NCI-H2196 treated with DMSO at 0.1 percent for 48 hours (cell line): ENCODE results near the gene TGM2.

Experiments used
- DNase-seq: peaks from one replicate; lab custom pipeline; 2025; ENCODE audit not compliant: unreplicated experiment; lab: John Stamatoyannopoulos, UW

The TGM2 gene

DNA sequence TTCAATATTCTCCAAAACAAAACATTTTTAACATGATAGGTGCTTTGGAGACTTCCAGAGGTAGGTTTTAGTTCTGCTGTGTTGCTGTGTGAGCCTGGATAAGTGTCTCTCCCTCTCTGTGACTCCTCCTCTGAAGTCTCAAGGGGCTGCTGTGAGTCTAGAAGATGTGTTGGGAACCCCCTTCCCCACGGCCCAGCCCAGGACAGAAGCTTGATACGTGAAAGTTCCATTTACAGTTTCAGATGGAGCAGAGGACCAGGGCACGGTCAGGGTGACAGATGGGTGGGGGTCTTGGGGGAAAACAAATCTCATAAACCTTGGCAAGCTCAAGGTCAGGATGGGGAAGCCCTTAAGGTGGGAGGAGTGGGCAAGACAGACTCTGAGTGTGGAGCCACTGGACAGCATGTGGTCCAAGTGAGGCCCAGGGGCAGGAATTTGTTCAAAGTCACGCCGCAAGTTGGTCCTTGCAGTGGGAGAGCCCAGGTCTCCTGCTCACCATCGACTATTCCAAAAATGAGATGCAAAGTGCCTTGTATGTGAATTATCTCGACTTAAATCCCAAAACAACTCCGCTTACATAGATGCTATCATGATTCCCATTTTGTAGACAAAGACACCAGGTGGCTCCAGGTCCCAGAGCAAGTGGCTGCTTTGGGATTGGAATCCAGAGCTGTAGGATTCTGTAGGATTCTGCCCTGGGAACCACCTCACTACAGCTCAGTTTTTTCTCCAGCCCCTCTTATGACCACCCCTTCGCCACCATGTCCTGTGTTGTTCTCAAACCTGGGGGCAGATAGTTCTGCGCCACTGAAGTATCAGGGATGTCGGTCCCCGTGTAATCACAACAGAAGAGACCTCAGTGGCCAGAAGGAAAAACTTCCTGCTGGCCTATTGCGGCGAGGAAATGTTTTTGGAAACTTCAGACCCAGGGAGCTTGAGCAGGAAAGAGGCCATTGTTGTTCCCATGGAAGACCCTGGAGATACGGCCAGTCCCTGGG lies 1.9 kb downstream of the TGM2 start:
- DNase-seq = no peak

DNA sequence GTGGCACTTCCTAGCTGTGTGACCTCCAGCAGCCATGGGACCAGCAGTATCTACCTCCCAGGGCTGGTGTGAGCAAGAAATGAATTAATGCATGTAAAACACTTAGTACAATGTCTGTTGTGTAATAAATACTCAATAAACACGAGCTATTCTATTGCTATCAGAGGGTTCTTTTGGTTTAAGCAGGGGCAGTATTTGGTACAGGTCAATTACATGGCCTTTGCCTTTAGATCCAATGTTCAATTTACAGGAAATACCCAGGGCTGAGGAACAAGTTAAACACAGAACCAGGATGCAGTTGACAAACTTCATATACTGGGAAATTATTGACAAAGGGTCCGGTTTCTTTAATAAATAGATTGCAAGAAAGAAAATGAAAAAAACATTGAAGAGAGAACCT lies 2.9 kb downstream of the TGM2 start:
- DNase-seq = no peak

DNA sequence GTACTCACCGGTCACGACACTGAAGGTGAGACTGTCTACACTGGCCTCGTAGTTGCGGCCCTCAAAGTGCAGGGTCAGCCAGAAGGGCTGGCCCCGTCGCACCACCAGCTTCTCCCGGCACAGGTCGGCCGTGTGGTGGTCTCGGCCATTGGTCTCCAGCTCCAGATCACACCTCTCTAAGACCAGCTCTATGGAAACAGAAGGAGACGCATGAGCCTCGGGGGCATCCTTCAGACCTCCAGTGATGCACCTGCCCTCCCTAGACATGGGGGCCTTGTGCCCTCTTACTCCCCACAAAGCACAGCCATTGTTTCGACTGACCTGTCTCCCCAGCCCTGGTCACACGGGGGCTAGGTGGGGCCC lies 3.7 kb downstream of the TGM2 start:
- DNase-seq = no peak

DNA sequence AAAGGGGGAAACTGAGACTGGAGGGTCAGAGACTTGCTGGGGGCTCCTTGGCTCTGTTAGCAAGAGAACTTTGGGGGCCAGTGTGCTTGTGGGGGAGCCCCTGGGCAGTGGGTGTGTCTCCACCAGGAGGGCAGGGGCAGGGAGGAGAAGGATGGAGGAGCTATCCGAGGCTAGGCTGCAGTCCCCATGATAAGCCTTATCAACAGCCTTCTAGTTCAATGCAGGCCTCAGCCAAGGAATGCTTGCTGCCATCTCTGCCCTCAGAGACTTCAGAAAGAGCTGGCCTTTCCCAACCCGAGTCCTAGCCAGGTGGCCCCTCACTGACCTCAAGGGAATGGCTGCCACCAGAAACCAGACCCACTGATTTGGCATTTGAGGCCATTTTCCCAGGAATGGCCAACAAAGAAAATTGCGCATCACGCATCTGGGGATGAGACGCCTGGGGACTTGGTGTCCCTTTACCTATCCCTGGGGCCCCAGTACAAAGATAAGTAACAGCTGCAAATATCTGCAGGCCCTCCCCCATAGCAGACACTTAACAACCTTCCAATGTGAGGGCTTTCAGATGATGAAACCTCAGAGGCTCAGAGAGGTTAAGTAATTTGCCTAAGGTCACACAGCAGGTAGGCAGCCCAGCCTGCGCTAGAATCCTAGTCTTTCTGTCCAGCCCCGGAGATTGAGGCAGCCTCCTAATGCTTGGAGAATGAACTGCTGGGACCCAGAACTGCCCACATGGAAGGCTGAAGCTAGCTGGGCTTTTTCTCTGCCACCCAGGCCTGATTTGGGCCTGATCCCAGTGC lies 4.9 kb downstream of the TGM2 start:
- DNase-seq = no peak

DNA sequence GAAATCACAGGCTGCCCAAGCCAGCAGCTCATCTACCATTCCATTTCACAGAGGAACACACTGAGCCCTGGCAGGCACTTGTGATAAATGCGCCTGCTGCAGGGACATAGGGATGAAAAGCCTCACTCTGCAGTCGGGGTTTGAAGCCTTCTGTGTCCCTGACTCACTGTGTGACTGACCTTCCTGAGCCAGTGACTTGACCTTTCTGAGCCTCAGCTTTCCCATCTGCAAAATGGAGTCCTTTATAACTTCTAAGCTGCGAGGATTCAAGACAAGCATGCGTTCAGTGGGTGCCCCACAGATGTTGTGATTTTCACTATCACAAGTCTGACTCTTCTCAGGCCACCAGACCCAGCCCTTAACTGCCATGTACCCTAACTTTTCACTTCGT lies 5.5 kb downstream of the TGM2 start:
- no peak for DNase-seq

DNA sequence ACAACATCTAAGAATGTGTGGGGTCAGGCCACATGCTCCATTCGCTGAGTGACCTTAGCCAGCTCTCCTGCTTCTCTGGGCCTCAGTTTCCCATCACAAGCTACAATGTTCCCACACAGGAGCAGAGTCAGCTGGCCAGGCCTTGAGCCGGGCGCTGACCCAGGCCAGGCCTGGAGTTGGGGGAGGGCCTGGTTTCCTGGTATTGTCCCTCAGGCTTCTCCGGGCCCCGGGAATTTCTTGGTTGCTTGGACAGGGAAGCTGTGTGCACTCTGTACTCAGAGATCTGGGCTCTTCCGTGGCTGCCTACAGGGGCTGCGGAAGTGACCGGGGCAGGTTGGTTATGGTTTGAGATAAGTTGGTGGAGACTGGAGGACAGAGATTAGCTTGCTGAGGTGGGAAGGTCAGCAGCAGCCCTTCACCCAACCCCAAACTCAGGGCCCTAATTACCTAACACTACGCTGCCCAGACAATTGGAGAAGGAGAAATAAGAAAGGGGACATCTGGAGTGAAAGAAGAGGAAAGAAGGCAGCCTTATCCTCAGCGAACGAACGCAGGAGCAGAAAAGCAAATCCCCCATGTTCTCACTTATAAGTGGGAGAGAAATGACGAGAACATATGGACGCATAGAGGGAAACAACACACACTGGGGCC lies 6.2 kb downstream of the TGM2 start:
- DNase-seq = no peak

DNA sequence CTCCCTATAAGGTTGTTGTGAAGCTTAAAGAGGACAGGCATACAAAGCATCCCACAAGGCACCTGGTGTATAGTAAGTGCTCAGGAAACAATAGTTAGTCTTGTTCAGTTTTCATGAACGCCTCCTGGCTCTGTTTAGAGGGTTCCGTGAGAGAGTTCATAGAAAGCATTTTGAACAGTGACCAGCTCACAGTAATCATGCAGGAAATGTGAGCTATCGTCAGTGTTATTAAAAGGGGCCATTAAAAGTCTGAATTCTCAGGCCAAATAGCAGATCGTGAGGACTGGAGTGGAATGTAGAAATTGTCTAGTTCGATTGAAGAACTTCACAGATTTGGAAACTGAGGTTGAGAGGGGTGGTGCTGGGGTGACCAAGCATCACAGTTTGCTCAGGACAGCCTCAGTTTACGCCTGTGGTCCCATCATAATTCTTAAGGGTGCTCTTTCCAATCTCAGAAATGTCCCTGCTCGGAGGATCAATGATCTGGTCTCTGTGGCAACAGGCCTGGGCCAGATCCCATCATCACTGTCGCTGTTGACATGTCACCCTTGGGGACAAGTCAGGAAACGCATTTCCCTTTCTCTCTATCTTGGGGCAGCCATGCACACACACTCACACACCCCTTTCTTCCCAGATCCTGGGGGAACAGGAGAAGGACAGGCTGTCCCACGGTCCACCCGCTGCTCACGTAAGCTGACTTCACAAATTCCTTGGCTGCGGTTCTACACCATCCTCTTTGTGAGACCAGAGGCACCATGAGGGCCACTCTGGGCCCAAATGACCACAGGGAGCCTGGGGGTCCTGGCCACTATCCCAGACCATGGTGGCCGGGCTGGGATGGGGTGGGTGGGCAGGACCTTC lies 7.2 kb downstream of the TGM2 start:
- no peak for DNase-seq

DNA sequence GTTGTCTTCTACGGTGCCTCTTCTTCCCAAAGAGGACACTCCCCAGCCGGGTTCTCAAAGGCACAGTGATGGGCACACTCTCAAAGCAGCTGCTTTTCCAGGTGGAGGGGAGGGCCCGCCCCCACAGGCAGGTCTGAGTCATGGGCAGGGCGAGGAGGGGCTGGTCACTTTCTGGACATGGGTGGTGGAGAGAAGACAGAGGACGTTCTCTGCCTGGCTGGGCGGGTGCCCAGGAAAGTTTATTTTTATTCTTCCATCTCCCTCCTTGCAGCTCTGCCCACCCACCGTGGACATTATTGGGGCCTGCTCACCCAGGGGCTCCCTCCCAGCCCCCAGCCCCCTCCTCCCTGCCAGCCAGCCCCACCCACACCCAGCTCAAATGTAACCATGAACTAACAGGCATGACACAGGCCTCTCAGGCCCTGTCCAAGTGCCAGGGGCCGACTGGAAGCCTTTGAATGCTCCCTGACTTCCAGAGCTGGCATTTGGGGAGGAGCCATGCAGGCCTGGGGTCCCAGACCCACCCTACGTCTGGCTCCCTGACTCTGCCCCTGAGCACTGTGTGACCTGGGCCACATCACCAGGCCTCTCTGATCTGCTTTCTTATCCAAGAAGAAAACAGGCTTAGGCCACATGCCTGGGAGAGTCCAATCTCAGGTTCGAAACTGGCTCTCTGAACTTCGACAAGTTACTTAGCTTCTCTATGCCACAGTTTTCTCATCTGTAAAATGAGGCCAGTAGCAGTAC lies 8.0 kb downstream of the TGM2 start:
- no peak for DNase-seq

DNA sequence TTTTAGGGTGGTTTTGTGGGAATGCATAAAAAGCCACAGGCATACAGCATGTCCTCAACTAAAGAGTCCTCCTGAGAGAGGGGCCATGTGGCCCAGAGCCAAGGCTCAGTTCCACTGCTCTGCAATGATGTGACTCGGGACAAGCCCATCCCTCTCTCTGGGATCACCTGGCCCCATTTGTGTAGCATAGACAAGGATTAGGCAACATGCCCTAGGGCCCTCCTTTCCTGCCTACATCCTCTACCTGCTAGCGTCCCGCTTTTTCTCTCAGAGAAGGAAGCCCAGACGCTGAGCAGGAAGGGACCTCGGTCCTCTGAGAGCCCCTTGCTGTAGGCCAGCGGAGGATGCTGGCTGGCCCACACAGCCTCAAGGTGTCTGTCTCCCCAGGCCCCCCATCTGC lies 8.8 kb downstream of the TGM2 start:
- DNase-seq = no peak

DNA sequence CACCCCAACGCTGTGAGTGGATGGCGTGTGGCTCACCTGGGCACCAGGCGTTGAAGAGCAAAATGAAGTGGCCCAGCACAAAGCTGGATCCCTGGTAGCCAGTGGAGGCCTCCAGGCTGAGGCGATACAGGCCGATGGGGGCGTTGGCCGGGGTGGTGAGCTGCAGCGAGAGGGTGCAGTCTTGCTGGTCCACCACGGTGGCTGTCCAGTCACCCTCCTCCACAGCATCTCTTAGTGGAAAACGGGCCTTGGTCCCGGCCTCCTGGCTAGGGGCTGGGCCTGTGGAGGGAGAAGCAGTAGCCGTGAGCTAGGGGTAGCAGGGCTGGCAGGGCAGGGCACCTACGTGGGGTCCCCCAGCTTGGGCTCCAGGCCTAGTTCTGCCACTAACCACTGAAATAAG lies 9.3 kb downstream of the TGM2 start:
- no peak for DNase-seq

DNA sequence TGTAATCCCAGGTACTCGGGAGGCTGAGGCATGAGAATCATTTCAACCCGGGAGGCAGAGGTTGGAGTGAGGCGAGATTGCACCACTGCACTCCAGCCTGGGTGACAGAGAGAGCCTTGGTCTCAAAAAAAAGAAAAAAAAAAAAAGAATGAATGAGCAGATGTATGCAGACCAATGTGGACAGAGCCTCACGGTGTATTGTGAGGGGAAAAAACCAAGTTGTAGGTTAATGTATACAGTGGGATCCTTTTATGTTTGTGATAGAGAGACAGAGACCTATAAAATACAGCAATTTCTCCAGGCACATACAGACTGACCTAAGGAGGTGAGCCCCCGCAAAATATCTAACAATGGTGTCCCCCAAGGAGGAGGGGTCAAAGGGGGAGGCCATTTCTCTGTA lies 11.7 kb downstream of the TGM2 start:
- no peak for DNase-seq

DNA sequence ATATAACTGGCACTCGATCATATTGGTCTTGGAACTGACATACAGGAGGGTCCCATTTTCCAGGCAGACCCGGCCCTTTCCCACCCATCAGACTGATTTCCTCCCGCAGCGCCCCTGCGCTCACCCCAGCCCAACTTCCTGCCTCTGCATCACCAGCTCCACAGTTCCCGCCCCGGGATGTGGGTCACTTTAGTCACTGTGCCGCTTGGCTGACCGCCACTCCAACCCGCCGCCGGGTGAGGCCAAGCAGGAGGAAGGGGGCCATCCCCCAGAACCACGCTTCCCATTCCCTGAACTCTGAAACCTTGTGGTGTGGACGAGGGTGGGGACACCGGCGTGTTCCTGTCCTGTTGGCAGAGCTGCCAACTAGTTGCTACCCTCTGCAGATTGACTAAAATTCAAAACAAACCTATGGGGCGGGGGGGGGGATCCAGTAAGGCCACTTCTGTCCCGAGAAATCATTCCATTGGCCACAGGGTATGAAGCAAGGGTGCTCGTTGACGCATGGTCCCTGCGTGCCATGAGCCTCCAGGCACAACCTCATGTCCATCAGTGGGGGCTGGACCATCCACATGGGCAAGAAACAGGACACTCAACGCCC lies 12.3 kb downstream of the TGM2 start:
- DNase-seq = no peak

DNA sequence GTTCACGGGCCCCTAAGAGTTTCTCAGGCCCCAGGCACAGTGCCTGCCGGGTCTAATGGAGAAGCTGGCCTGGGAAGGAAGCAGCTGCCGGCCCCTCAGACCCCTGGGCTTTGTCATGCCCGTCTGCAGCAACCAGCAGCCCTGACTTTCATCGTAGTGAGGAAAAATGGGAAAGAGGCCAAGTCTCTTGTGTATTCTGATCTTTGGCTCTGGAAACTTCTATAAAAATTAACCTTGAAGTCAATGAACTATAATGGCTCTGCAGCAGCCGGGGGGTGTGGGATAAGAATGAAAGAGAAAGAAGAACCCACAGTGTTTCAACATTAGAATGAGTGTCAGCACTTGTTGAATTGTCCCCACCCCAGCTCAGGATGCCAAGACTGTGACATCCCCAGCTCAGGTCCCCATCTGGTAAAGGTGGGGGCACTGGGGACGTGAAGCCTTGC lies 12.9 kb downstream of the TGM2 start:
- DNase-seq = no peak

DNA sequence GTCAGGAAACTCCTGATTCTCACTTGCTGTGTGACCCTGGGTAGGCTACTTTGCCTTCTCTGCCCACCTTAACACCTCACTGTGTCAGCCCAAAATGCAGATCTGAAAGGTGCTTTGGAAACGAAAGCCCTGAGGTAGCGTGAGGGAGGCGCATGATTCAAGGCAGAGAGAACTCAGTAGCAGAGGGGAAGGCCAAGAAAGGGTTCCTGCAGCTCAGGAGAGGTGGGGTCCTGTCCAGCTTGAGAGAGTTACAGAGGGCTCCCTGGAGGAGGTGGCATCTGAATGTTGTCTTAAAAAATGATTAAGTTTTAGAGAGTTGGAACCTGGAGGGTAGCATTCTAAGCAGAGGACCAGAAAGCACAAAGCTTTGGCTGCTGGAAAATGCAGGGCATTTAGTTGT lies 13.6 kb downstream of the TGM2 start:
- no peak for DNase-seq

DNA sequence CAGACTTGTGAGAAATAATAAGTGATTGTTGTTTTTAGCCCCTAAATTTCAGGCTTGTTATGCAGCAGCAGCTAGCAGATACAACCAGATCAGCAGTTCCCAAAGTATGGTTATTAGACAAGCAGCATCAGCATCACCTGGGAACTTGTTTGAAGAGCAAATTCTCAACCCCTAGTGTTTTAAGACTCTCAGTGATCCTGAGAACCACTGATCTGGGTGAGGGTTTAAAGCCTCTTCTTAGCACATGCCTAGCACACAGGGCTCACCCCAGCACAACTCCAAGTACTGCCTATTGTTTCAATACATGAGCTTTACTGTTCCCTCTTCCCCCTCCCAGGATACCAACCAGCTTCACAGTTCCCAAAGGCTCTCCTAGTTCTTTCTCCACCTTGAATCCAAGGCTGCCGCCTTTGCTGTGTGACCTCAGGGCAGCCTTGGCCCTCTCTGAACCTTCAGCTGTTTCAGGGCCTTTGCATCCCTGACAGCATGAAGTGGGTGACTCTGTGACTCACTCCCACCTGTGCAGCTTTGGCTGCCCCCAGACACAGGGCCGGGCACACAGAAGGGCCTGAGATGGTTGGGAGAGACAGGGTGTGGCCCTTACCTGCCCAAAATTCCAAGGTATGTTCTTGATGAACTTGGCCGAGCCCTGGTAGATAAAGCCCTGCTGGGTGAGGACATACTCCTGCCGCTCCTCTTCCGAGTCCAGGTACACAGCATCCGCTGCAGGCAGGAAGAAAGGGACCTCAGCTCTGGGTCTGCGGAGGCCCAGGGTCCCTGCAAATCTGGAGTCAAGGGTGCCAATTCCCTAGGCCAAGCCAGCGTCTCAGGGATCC lies 14.5 kb downstream of the TGM2 start:
- no peak for DNase-seq

DNA sequence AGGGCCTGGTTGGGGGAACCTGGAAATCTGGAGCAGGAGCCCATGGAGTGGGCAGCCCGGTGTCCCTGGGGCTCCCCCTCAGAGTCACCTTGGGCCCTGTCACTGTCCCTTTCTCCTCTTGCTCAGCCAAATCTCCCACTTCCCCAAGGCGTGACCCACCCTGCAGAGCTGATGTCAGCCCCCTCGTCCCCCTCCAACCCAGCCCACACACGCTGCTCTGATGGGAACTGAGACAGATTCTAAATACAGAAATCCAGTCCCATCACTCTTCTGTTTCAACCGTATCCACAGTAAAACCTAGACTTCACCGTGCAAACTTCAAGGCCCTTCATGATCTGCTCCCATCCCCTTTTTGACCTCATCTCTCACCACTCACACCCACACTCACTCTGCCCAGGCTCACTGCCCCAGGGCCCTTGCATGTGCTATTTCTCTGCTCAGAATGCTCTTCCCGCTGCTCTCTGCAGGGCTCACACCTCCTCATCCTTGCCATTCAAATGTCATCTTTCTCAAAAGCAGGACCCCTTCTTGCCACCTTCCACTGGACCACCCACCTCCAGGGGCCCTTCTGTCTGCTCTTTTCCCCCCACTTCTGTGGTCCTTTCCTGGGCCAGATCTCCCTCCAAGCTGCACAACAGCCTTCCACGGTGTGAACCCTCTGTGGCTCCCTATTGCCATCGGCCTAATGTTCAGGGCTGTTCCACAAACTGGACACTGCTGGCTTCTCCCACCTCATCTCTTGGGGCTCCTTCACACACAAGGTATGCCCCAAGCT lies 16.6 kb downstream of the TGM2 start:
- no peak for DNase-seq

DNA sequence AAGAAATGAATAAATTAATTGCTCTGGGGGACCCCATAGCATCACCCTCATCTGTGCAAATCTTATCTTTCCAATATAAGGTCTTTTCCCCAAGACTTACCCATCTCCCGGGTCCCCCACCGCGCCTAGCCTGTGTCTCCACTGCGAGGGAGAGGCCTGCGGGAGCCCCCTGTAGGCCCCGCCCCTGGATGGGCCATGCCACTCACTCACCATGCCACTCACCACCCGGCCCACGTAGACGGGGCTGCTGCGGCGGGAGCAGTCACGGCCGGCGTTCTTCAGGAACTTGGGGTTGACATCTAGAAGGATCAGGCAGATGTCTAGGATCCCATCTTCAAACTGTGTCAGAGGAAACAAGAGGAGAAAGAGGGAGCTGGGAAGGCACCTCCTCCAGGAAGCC lies 17.3 kb downstream of the TGM2 start:
- DNase-seq = no peak

DNA sequence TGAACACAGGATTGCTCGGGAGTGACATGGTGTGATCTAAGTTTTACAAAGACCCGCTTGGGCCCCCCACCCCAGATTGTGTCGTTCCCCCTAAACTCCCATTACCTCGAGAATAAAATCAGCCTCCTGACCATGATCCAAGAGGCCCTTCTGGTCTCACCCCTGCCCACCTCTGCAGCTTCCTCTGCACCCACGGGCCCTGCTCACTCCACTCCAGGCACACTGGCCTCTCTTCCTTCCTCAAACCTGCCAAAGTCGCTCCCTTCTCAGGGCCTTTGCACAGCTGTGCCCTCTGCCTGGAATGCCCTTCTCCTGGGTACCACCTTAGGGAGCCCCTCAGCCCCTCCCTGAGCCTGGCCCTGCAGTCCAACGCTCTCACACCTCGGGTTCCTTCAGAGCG lies 17.9 kb downstream of the TGM2 start:
- peak; percentile 14 for DNase-seq
